GM10847 (cell line): ENCODE results near the gene LAMC2.

Experiments
- POLR2A ChIP-seq: IDR thresholded peaks from 2 replicates; pipeline ENCODE4 v1.6.1; 2011; ENCODE audit not compliant: insufficient read length; ENCODE audit errors: extremely low read depth

Gene LAMC2

DNA sequence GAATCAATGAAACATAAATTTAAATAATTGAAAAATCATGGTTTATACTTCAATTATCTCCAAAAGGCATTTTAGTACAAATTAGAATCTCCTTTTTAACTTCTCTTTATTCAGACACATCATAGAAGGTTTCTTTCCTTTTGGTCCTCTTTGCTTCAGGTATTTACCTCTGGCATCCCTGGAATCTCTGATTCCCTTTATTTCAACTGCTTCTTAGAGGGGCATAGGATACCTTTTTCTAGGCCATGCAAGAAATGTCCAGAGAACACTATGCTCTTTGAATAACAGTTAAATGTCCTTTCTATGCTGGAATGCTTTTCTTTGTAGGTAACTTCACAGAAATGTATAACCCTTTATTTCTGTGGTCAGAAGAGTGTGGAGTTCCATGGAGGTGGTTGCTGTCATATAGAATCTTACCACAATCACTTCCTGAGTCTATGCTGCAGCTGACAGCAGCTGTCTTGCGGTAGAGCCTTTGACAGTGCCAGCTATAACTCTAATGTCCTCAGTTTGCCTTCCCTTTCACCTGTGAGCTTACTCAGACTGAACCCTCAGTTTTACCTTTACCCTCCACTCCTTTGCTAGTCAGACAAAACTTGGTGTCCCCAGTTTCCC is 8.6 kb downstream of the LAMC2 start:
- TF ChIP-seq POLR2A, result no peak

DNA sequence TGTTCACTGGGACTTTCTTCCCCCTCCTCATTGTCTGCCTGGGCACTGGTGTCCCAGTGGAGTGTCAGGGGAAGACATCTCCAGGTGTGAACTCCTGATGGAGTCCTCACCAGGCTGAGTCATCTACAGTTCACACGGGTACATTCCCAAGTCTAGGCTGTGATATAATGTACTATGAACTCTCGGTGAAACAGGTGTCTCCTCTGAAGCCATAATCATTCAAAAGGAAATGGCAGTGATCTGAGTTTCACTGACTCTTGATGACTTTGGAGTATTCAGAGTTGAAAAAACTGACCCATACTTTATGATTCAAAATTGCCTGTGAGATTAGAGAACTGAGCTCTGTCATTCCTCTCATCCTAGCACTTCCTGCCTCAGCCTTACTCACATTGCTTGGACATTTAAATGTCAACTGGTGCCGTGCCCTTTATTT is 9.1 kb downstream of the LAMC2 start:
- no peak for TF ChIP-seq POLR2A

DNA sequence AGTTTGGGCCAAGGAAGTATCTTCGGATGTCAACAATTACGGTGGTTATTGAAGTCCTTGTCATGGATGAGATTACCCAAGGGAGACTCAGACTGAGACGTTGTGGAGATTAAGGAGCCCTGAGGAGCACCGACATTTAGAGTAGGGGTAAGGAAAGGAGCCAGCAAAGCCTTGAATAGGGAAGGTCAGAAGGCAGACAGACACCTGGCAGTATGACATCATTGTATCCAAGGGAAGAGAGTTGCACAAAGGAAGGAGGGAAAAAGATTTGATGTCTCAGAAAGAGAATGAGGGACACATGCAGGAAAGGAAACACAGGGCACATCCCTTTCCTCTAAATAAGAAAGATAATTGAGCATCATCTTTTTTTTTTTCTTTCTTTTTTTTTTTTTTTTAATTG is 11.7 kb downstream of the LAMC2 start:
- no peak for TF ChIP-seq POLR2A

DNA sequence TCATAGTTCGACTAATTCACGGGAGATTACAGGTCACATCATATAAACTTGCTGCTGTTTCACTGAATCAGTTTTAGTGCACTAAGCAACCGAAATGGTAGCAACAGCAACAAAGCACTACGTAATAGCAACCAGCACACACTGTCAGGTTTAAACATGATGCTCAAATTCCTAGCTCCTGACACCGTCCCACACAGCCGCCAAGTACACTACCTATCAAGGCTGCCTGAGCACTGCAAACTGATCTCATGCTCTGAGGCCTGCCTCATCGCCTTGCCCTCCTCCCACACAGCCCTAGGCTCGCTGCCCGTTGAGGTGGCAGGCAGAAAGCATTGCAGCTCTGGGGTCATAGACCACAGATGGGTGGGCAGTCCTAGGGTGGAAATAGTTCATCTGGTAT is 12.4 kb downstream of the LAMC2 start:
- TF ChIP-seq POLR2A, result no peak

DNA sequence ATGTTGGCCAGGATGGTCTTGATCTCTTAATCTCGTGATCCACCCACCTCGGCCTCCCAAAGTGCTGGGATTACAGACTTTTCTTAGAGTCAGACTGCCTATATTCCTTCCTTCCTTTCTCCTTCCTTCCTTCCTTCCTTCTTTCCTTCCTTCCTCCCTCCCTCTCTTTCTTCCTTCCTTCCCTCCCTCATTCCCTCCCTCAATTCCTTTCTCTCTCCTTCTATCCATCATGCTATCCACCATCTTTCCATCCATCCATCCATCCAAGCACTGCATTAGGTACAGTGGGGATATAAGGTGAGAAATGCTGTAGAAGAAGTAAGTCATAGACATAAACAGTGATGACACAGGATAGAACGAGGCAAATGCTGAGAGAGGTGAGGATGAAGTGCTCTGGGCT is 13.2 kb downstream of the LAMC2 start:
- no peak for TF ChIP-seq POLR2A

DNA sequence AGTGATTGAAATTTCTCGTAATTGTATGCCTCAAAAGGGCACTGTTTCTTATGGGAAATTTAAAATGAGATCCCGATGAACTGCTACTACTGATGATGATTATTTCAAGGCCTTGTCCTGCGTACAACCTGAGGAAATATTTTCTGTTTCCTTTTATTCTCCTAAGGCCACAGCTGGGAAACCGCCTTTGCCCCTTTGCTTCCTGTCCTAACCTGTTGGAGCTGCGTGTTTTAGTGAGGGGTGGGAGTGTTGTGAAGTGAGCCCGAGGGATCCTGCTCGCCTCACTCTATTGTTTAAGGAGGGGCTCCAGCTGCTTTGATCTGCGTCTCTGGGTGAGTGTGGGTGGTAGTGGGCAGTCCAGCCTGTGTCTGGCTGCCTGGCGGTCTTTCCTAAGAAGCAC is 14.4 kb downstream of the LAMC2 start:
- TF ChIP-seq POLR2A, result no peak

DNA sequence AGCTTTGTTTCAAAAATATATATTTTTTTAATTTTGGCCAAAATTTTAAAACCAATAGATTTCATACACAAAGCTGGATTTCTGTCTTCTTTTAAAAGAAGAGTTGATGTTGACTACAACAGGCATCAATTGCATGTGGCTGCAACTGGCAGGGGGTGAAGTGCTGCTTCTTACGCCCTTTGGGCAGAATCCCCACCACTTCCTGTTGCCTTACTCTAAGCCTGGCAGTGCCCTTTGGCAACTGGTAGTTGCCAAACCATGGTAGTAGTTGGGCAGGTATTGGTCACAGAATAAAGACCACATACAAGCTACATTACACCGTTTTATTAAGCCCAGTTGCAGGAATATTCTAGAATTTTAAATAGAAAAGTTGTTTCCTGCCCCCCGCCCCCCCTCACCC is 17.0 kb downstream of the LAMC2 start:
- no peak for TF ChIP-seq POLR2A

DNA sequence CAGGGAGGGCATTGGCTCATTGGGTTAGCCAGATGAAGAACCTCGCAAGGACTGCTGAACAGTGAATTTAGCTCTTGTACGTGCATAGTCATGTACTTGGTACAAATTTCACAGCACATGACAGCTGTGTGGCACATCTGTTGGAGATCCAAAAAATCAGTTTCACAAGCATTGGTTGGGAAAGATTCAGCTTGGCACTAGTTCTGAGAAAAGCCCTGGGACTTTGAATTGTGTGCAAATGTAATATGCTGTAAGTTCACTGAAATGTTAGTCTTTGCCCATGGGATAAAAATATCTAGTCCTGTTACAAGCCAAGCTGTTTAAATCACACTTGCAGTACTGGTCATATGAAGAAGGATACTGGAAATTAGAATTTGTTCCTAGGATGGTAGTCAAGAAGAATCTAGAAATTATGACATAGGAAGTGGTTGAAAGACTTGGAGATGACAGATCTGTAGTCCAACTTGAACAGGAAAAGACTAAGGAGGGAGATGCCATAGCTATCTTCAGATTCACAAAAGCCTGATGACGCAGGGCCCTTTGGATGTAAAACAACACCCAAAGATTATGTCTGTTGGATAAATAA is 19.2 kb downstream of the LAMC2 start:
- no peak for TF ChIP-seq POLR2A

DNA sequence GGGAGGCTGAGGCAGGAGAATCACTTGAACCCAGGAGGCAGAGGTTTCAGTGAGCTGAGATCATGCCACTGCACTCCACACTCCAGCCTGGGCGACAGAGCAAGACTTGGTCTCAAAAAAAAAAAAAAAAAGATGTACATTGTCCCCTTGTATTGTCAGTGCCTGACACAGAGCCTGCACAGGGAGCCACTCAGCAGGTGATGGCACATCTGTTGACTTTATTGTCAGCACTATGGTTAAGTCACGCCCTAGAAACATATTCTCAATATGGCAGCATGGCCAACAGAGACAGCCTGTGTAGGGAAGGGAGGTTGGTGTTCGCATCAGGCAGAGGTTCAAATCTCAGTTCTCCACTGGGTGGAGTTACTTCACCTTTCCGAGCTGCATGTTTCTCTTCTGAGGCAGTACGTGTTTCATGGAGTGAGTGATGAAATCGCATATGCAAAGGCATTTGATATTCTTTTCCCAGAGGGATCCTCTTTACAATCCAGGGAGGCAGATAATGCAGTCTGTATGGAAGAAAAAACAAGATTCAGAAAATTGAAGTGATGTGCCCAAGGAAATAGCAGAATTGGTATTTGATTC is 20.6 kb downstream of the LAMC2 start:
- no peak for TF ChIP-seq POLR2A

DNA sequence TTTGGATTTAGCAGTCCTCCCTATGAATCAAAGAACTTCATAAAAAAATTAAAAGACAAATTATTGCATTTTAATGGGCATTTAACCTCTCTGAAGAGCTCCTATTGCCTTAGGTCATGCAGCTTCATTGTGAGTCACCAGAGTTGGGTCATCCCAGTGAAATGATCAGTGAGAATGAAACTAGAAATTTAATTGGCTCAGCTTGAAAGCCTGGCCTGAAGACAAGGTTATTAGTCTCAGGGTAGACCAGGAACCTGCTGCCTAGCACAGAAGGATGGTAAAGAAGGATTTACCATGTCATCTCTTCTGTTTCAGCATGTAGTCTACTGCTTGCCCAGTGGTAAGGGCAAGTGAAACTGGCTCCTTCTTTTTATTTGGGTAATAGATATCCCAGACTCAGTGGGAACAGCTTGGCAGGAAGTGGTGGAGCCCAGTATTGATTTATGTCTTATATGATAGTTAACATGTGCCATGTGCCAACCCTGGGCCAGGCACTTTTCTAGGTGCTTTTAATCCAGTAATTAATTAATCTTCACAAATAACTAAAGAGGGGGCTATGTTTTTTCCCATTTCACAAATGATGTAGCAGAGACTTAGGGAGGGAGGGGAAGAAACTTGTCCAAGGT is 23.6 kb downstream of the LAMC2 start:
- TF ChIP-seq POLR2A, result no peak

DNA sequence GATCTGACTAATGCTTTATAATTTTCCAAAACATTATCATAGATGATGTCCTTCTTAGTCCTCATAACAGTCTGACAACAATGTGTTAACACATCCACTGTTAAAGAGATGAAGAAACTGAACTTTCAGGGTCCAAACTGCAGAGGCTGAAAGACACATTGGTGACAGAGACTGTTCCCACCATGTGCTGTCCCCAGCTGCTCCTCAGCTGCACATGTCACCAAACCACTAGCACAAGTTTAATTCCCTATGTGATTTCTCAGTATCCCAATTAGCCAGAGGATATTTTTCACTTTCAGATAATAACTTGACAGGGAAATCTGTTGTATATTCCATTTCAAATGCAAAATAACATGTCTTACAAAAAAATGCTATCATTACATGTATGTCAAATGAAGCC is 24.6 kb downstream of the LAMC2 start:
- no peak for TF ChIP-seq POLR2A

DNA sequence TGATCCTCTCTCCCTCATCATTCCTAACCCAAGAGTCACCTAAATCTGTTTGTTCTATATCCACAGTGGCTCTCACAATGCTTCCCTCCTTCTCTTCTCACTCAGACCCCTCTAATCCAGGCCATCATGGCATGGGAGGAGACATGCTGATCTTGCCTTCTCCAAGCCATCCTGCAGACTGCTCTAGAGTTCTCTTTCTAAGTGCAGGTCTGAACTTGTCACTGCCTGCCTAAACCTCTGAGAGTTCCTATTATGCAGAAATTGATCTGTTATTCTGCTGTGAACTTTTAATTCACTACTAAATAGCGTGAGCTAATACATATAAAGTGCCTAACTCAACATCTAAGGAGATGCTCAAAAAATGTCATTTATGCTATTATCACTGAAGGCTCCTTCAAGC is 26.8 kb downstream of the LAMC2 start:
- TF ChIP-seq POLR2A, result no peak

DNA sequence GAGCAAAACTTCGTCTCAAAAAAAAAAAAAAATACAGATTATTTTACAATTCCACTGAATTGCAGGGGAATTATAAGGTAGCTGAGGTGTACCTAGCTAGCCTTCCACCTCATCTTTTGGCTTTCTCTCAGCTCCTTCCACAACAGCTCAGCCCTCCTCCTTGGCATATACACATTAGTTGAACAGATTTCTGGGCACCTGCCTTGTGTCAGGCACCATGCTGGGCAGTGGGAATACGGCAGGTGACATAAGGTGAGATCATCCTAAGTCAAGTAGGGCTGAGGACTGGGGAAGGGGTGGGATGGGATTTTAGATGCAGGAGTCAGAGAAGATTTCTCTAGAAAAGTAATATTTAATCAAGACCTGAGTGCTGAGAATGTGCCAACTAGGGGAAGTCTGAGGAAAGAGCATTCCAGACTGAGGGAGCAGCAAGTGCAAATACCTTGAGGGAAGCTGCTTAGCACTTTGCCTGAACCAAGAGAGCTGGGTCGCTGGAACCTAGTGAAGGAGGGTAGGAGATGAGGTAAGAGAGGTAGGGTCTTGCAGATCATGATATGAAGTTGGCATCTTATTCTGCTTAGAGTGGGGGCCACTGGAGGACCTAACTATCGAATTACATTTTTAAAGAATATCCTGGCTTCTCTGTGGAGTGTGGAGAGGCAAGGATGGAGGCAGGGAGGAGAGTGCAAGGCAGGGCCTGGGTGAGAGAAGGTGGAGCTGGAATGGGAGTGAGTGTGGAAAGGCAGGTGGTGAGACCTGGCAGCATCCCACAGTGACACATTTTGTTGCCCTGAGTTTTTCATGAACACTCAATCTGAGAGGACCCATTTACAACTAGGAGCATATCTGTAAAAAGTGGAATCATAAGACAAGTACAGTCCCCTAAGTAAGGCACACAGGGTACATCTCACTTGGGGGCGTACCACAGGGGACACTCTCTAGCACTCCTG is 28.2 kb downstream of the LAMC2 start:
- TF ChIP-seq POLR2A, result no peak

DNA sequence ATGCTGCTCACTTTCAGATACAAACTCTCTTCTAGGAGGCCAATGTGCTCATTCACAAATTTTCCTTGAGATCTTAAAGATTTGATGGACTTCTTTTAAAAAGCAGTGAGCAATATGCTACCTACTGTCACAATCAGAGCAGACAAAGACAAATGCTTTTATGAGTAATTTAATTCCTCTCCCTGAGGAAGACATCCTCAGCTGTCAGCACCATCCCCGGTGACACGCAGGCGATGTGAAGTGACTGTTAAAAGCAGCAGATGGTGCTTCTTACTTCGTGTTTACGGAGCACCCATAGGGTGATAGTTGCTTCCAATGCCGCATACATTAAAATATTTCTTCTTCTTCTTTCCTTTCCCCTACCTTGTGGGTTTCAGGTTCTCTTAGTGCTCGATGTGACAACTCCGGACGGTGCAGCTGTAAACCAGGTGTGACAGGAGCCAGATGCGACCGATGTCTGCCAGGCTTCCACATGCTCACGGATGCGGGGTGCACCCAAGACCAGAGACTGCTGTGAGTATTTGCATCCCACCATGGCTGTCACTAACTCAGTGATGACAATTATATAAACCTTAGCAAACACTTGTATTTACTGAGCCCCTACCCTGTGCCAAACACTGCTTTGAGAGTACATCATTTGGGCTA is 29.1 kb downstream of the LAMC2 start:
- no peak for TF ChIP-seq POLR2A

DNA sequence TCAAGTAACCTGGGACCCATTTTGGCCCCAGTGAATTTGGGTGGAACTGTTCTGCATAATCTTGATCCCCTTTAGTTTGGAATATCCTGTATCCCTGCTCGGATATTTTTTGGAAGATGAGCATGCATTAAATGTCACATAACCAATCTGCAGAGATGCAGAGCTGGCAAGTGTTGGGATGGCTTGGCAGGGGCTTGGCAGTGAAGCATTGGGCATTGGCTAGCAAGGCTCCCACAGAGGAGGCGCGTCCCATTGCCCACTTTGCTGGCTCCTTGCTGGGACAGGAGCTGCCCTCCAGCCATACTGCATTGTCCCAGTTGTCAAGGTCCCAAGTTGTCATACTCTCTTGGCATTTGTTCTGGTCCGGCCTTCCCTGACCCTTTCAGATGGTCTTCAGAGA is 29.9 kb downstream of the LAMC2 start:
- TF ChIP-seq POLR2A, result no peak
